ENCODE results near the gene MGAT4C. TPM values are rescaled to one million over a fixed set of nuclear protein-coding genes. Genes with fewer than 3 reads are reported as not detected.

The MGAT4C gene
- total RNA-seq, 2 donors from 2014 or later: 0.11 to 1.8 TPM

- peaks cover 28% of the 10 kb centered on the region for H3K9me3 ChIP-seq (ENCODE audit: control insufficient read depth, low read length)
- DNase-seq: no peak
- H3K4me1 ChIP-seq (ENCODE audit: control insufficient read depth, insufficient read depth, low read length): no peaks in the 10 kb centered on the region
- H3K27ac ChIP-seq (ENCODE audit: low read depth, low read length): no peak overlapping the region
- H3K27ac Mint-ChIP-seq: no peak overlapping the region
- H3K4me3 ChIP-seq (ENCODE audit: low read length): no peak overlapping the region
- peaks cover 13% of the 10 kb centered on the region for H3K36me3 Mint-ChIP-seq (ENCODE audit: low read depth)
- no peak overlapping the region for H3K4me3 Mint-ChIP-seq
- H3K36me3 ChIP-seq (ENCODE audit: control insufficient read depth, insufficient read depth, low read length): no peaks in the 10 kb centered on the region
- TF ChIP-seq CTCF (conservative IDR thresholded peaks at IDR 0.05): no peak
- H3K4me1 Mint-ChIP-seq: peaks cover 9% of the 10 kb centered on the region
- H3K9ac ChIP-seq (ENCODE audit: extremely low read depth, low read length, poor library complexity, severe bottlenecking): no peak overlapping the region
- 89 to 100% methylated on average over 1 to 2 of the region's 3 CpGs for WGBS, 2 experiments (ENCODE audit: insufficient coverage in 1 of 2, insufficient read length in 1 of 2)
- peaks cover 42% of the 10 kb centered on the region for H3K9me3 Mint-ChIP-seq
- H3K27me3 Mint-ChIP-seq (ENCODE audit: insufficient read depth): no peaks in the 10 kb centered on the region
- H3K27me3 ChIP-seq (ENCODE audit: control insufficient read depth, insufficient read depth, low read length, poor library complexity, severe bottlenecking): no peaks in the 10 kb centered on the region
Observed at GRCh38 chr12:86292480-86292879, 36.3 kb upstream of the MGAT4C start.

GRCh38 chr12:86290615-86291014 is 34.4 kb upstream of the MGAT4C start:
- H3K27ac ChIP-seq (ENCODE audit: low read depth, low read length): no peak overlapping the region
- Mint-ChIP-seq H3K36me3 (ENCODE audit: low read depth) (peaks cover 8% of the 10 kb centered on the region), H3K27me3 (ENCODE audit: insufficient read depth) (no peaks in the 10 kb centered on the region), H3K9me3 (peaks cover 31% of the 10 kb centered on the region), H3K27ac (no peak overlapping the region), H3K4me1 (peaks cover 9% of the 10 kb centered on the region), H3K4me3 (no peak overlapping the region)
- no peak for TF ChIP-seq CTCF (conservative IDR thresholded peaks at IDR 0.05)
- H3K4me1 ChIP-seq (ENCODE audit: control insufficient read depth, insufficient read depth, low read length): no peaks in the 10 kb centered on the region
- peaks cover 23% of the 10 kb centered on the region for H3K9me3 ChIP-seq (ENCODE audit: control insufficient read depth, low read length)
- H3K4me3 ChIP-seq (ENCODE audit: low read length): no peak overlapping the region
- H3K27me3 ChIP-seq (ENCODE audit: control insufficient read depth, insufficient read depth, low read length, poor library complexity, severe bottlenecking): no peaks in the 10 kb centered on the region
- DNase-seq: no peak
- H3K9ac ChIP-seq (ENCODE audit: extremely low read depth, low read length, poor library complexity, severe bottlenecking): no peak overlapping the region
- no peaks in the 10 kb centered on the region for H3K36me3 ChIP-seq (ENCODE audit: control insufficient read depth, insufficient read depth, low read length)
- WGBS, 2 experiments (ENCODE audit: insufficient coverage in 1 of 2, insufficient read length in 1 of 2): 92 to 100% methylated on average over 2 of the region's 3 CpGs

GRCh38 chr12:86286119-86286518 is 29.9 kb upstream of the MGAT4C start:
- 90% methylated on average over 2 of the region's 2 CpGs; no CpG with 5 or more reads in 1 of the 2 experiments for WGBS, 2 experiments (ENCODE audit: insufficient coverage in 1 of 2, insufficient read length in 1 of 2)
- no peak for TF ChIP-seq CTCF (conservative IDR thresholded peaks at IDR 0.05)
- H3K9me3 Mint-ChIP-seq: peaks cover 8% of the 10 kb centered on the region
- Histone ChIP-seq H3K4me3 (ENCODE audit: low read length) (no peak overlapping the region), H3K36me3 (ENCODE audit: control insufficient read depth, insufficient read depth, low read length) (no peaks in the 10 kb centered on the region), H3K27ac (ENCODE audit: low read depth, low read length) (no peak overlapping the region), H3K9me3 (ENCODE audit: control insufficient read depth, low read length) (peaks cover 17% of the 10 kb centered on the region), H3K27me3 (ENCODE audit: control insufficient read depth, insufficient read depth, low read length, poor library complexity, severe bottlenecking) (no peaks in the 10 kb centered on the region), H3K4me1 (ENCODE audit: control insufficient read depth, insufficient read depth, low read length) (no peaks in the 10 kb centered on the region), H3K9ac (ENCODE audit: extremely low read depth, low read length, poor library complexity, severe bottlenecking) (no peak overlapping the region)
- DNase-seq: no peak
- no peaks in the 10 kb centered on the region for H3K4me1 Mint-ChIP-seq
- H3K36me3 Mint-ChIP-seq (ENCODE audit: low read depth): no peaks in the 10 kb centered on the region
- no peak overlapping the region for H3K4me3 Mint-ChIP-seq
- no peaks in the 10 kb centered on the region for H3K27me3 Mint-ChIP-seq (ENCODE audit: insufficient read depth)
- H3K27ac Mint-ChIP-seq: no peak overlapping the region
